GM12865 (cell line): ENCODE results near the gene SORT1.

Experiments
- DNase-seq: peaks from one replicate; pipeline ENCODE4 v3.0.0; 2010; ENCODE audit warnings: low read depth
- H3K4me3 ChIP-seq: 2 replicates; pipeline ENCODE4 v1.5.1; 2011; ENCODE audit warnings: mild to moderate bottlenecking, low read depth, low read length, control low read depth
- TF ChIP-seq, protein P1 (sequence below): IDR thresholded peaks from 2 replicates; pipeline ENCODE4 v1.5.1; 2011; ENCODE audit warnings: low read length, control low read depth, low read depth, inconsistent platforms; ENCODE audit not compliant: insufficient read depth; ENCODE audit errors: missing control alignments

The SORT1 gene

DNA sequence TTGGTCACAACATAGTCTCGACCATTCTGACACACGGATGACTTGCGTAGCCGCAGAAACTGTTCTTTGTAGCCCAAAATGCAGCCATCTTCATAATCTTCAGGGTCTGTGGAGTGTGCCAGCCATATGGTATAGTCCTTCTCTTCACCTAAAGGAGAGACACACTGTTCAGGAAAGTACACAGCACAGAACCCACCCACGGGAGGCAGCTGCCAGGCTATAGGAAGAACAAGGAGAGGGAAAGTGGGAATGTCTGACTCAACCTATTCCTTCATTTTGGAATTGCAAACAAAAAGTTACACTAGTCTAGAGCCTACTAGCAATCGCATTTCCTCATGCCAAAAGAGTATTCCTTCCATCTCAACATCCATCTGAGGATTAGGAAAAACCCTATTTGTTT is 74.7 kb downstream of the SORT1 start:
- TF ChIP-seq, protein P1, sequence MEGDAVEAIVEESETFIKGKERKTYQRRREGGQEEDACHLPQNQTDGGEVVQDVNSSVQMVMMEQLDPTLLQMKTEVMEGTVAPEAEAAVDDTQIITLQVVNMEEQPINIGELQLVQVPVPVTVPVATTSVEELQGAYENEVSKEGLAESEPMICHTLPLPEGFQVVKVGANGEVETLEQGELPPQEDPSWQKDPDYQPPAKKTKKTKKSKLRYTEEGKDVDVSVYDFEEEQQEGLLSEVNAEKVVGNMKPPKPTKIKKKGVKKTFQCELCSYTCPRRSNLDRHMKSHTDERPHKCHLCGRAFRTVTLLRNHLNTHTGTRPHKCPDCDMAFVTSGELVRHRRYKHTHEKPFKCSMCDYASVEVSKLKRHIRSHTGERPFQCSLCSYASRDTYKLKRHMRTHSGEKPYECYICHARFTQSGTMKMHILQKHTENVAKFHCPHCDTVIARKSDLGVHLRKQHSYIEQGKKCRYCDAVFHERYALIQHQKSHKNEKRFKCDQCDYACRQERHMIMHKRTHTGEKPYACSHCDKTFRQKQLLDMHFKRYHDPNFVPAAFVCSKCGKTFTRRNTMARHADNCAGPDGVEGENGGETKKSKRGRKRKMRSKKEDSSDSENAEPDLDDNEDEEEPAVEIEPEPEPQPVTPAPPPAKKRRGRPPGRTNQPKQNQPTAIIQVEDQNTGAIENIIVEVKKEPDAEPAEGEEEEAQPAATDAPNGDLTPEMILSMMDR, result no peak
- DNase-seq, result no peak
- no peak overlapping the region for H3K4me3 ChIP-seq

DNA sequence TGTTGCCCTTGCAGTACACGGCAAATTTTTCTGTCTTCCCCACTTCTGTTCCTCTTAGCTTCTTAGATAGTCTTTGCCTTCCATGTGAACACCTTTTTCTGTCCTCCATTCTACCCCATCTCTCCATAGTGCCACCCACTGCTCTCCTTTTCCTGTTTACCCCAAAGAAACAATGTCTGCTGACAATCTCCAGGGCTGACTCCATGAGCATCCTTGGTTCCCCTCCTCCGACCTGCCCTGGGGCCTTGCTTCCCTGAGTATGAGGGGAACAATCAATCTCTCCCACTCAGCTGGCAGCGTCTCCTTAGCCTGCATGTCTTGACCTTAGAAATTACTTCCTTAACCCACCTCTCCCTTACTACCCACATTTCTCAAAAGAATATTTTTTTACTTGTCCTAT is 78.6 kb downstream of the SORT1 start:
- TF ChIP-seq, protein P1, result no peak
- H3K4me3 ChIP-seq, result no peak overlapping the region
- DNase-seq, result no peak

DNA sequence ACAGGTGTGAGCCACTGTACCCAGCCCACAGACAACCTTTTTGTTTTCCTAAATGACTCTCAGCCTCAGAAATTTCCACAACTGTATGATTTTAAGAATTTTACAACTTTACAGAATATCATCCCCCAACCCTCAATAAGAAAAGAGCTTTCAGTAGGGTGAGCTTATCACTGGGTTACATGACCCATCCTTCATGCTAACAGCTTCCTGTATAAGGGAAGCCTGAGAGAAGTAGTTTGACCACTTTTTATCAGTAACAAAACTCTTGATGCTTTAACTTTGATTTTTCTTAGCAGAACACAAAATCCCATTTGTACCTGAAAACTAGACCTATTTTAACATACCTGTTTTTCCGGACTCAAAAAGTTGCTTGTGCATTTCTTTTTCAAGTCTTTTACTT is 81.2 kb downstream of the SORT1 start:
- no peak for DNase-seq
- TF ChIP-seq, protein P1, result no peak
- H3K4me3 ChIP-seq, result no peak overlapping the region

DNA sequence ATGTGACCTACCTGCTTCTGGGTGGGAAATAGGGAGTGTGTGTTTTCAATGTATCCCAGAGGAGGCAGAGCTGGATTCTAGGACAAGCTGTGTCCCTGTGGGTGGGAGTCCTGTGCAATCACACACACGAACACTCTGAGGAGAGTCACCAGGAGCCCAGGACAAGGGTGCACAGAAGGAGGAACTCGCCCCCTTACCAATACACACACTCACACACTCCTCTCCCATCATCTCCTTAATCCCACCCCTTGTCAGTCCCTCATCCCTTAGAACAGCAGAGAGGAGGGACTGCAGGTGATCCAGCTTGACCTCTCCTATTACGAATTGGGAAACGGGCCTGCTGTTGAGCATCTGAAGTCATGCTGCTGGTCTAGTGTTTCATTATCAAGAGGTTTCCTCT is 82.4 kb downstream of the SORT1 start:
- no peak overlapping the region for H3K4me3 ChIP-seq
- no peak for DNase-seq
- TF ChIP-seq, protein P1, result no peak

DNA sequence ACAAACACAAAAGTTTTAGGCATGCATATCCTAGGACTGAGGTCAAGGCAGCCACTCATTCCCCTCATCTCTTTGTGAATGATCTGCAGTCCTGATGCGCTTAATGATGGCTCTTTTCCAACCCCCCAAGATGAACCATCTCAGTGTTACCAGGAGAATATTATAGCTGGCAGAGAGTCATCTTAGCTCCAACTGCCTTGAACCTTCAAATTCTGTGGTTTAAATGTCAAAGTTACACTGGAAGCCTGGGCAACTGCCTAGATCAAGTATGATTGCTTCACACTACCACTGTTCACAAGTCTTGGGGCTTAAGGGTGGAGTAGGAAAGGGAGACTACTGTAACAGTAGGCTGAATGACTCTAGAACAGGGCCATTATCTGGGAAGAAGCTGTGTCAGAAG is 82.9 kb downstream of the SORT1 start:
- TF ChIP-seq, protein P1, result no peak
- no peak for DNase-seq
- H3K4me3 ChIP-seq, result no peak overlapping the region

DNA sequence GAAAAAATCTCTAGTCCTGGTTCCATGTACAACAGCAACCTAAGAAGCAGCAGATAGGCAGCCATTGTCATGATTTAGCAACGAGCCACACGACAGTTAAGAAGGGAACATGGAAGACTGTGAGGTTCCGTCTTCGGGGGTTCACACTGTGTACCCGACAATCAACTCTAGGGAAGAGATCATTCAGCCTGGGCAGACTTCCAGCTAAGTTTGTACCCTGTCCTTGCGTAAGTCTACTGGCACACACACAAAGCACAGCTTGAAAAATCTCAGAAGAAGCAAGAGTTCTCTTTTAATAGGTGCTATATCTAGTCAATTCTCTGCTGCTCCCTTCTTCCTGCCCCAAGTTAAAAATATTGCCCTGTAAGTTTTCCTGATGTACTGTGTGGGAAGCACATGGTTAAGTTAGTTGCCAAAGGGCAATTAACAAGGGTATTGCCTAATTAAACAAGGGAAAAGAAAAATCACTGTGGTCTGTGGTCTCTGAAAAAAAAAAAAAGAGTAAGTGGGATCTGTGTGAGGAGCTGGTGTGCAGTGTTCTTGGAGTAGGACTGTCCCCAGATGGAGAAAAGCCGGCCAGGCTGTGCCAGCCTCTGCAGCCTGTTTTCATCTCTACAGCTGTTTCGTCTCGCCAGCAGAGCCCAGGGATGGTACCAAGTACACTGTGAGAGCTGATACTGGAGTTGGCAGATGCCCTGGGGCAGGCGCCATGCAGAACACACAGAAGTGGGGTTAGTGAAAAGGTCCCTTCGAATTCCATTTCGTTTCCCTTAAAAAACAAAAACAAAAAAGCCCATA is 84.5 kb downstream of the SORT1 start:
- no peak overlapping the region for H3K4me3 ChIP-seq
- TF ChIP-seq, protein P1, result no peak
- no peak for DNase-seq

DNA sequence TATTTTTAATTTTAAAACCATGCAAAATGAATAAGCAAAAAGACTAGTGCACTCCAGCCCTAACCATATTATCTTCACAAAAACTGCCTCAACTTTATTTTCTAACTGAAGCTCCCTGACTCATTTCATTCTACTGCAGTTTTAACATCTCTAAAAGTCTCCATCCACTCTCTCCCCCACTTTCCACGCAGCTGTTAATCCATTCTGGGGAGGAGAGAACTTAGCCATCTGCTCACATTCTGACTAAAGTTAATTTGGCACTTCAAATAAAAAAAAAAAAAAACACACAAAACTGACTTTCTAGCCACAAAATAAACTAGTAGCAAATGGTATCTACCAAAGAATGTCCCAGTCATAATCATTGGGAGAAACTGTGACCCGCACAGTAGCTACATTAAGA is 85.5 kb downstream of the SORT1 start:
- TF ChIP-seq, protein P1, result no peak

More for the DNA sequence above, 85.5 kb downstream of the SORT1 start:
- no peak overlapping the region for H3K4me3 ChIP-seq
- DNase-seq, result no peak
